Stimulated activated naive CD4-positive, alpha-beta T cell treated with Interleukin-2 at 50 U/mL for 16 hours (primary cell): Measurements from ENCODE around the gene TRIM40.
"Not testable (repeated sequence)": the region's sequence is repeated elsewhere in the genome, so short reads cannot be mapped to it uniquely, and the experiment has no call there.

Experiments used
- DNase-seq: peaks from one replicate; lab custom pipeline; 2025; lab: John Stamatoyannopoulos, UW

TRIM40 gene

DNA sequence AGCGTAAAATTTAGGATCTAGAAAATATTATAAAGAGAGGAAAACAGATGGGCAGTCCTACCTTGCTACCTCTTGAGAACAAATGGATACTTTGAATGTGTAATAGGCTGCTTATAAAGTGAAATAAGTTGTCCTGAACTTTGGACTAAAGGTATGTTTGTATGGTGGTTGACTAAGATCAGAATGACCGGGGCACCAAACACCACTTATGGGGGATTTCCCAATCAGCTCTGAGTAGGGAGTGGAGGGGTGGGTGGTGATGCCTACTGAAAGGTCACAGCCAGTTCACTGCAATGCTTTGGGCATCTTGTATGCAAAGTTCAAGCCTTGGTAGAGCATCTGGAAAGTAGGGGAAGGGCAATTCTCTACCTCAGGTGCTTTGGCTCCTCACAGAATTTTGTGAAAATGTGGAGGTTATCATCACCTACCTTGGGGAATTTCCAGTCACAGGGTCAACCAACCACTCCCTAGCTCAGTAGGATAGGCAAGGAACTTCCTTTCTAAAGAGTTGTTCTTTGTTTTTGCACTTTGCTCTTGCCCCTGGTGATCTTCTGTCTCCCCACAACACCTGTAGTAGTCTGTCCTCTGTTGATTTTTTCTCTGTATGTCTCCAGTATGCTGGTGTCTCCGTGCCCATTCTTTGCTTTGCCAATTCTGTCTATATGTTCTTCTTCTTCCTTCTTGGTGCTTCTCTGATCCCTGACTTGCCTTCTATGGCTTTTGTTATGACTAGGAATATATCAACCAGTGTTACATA, 22.8 kb upstream of the TRIM40 start, which contains the start of gene TRIM31:
Gene TRIM31 (minus strand): TSS at position 88 of the 757 bp plus-strand sequence. CDS start 285 bp downstream, outside the sequence.
- DNase-seq: no peak

DNA sequence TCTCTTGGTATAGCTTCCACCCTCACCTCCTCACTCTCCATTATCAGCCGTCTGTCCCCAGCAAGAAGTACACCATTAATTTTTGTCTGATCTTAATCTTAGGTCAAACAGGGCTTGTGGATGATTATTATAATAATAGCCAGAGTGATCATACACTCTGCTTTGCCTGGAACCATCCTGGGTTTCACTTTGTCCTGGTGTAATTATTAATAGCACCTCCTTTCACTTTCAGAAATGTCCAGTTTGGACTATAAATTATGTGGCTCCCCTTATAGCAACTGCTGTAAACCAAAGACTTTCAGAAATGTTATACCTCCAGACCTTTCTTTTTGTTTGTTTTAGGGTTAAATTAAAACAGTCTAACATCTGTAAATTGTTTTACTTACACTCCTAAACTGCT, 22.1 kb upstream of the TRIM40 start:
- no peak for DNase-seq

DNA sequence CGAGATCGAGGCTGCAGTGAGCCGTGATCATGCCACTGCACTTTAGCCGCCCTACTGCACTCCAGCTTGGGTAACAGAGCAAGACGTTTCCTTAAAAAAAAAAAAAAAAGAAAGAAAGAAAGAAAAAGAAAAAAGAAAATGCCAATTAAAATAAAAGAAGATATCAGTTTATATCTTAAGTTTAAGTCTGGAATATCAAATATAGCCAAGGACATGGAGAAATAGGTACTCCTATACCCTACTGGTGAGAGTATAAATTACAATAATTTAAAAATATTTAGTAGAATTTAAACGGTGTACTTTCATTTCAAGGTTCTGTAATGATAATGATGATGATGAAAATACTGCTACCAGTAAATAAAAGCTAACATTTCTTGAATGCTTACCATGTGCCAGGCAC, 19.2 kb upstream of the TRIM40 start:
- no peak for DNase-seq

DNA sequence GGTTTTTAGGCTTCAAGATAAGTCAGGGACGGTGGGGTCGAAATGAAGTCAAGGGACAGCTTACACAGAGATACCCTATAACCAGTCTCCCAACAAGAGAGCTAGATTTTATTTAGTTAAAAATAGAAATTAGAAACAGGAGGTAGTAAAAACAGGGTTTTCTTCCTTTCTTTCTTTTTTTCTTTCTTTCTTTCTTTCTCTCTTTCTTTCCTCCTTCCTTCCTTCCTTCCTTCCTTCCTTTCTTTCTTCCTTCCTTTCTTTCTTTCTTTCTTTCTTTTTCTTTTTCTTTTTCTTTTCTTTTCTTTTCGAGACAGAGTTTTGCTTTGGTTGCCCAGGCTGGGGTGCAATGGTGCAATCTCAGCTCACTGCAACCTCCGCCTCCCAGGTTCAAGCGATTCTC, 17.2 kb upstream of the TRIM40 start:
- not testable (repeated sequence) for DNase-seq

DNA sequence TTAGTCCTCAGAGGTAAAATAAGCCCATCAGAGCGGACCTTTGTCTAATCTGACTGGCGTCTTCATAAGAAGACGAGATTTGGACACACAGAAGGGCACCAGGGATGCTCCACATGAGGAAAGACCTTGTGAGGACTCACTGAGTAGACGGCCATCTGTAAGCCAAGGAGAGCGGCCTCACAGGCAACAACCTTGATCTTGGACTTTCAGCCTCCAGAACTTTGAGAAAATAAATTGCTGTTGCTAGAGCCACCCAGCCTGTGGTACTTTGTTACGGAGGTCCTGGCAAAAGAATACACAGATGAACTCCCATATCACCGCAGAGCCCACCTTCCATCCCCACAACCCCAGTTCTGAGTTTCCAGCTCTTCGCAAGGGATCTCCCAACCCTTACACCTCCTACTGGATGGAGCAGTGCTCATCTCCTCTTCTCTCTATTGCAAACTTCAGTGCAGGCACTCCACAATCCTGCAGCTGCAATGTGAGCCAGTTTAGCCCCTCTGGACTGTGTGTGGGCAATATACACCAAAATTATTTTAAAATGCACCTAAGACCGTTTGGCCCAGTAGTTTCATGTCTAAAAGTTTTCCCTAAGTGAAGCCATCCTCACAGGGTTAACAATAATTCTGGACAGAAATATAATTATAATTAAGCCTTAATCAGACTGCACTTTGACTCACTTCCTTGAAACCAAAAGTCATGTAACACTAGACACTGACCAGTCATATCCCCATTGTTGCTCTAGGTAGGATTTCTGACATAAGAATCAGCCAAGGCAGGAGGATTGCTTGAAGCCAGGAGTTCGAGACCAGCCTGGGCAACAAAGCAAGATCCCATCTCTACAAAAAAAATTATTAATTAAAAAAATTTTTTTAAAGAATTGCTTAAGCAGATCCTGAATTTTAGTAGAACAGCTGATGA, 14.2 kb upstream of the TRIM40 start:
- DNase-seq: no peak

DNA sequence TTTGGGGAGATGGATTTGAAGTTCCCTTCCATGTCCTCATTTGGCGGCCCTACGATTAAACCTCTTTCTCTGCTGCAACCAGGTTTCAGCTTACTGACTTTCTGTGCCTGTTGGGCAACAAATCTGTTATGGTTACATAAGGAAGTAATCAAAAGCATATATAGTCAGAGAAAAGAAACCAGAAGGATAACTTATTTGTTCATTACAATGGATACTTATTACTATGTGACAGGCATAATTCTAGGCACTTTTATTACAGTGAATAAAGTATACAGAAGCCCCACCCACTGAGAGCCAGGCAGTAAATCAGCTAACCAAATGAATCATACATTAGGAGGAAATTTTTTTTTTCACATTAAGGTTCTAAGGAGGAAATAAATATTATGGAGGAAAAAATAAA, 13.4 kb upstream of the TRIM40 start:
- no peak for DNase-seq

DNA sequence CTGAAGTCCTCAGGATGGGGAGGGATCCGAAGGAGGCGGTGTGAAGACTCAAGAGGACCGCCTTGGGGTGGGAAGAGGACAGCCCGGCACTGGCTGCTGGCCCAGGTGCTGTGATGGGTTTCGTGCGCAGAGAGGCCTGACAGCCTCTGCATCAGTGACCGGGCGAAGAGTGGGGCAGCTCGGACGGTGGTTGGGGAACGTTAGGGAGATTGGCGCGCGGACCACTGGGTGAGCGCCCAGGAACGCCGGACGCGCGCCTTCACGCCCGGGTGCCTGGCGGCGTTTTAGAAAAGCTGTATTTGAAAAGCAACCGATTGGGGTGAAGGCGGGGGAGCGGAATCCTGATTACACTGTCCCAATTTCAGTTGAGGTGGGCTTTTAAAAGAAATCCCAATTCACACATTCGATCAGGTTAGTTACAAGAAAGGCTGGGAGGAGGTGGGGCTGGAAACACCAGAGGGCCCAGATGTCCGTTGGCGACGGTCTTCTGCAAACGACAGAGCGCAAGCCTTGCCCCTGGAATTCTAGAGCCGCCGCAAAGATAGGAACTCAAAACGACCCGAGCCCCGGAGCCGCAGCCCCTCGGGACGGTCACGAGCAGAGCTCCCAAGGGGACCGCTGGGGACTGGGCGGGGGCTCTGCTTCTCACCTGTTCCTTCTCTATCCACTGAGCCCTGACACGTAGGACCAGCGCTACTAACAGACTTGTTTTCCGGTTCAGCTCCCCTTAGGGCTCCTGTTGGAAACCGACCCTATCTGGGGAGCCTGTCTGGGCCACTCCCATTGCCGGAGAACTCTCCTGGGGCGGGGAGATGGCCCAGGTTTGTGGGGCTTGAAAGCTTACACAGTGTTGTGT, 8.5 kb upstream of the TRIM40 start:
- DNase-seq: no peak

DNA sequence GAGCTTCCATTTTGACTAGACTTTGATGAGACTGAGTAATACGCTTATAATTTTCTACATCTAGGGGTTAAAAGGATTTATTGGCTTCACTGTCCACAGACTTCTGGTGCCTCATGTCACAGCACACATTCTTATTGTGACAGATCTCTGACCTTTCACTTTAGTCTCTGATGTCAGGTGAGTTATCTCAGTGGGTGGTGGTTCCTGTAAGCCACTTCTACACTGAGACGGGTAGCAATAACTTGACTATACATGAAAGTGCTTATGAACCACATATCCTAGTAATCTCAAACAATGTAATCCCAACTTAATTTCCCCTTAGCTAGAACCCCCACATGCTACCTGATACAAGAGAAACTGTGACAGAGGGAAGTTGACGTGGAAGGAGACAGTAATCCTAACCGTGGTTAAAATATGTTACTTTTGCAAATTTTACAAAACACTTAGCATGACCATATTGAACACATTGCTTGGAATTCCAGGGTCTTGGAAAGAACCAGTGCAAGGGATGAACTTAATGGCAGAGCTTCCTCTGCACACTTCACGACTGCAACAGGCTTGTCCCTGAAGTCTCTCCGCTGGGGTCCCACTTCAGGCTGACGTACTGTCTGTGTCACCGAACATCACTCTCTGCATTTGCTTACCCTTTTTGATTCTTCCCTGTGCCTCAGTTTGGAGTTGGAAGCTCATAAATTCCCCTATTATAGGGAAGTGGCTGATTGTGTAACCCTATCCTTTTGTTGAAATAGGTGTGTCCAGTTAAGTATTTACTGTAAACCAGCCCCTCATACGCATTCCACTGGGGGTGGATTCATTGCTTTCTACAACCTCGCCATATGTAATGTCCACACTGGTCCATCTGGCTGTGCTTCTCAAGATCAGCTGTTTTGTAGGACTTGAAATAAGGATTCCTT, 6.4 kb upstream of the TRIM40 start:
- DNase-seq: no peak

DNA sequence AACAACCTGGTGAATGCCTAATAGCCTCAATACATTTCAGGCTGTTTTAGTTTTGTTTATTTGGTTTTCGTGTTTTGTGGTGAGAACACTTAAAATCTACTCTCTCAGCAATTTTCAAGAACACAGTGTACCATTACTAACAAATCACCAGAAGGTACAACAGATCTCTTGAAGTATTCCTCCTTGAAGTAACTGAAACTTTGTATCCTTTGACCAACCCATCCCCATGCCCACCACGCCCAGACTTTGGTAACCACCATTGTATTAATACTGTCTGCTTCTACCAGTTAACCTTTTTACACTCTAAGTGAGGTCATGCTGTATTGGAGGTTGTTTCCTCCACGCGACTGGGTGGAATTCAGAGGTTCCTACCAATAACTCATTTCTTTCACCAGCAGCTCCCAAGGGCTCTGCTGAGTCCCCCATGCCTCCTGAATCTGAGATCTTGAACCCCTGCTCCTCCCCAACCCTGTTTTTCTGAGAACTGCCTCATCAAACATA, 5.7 kb upstream of the TRIM40 start:
- no peak for DNase-seq

DNA sequence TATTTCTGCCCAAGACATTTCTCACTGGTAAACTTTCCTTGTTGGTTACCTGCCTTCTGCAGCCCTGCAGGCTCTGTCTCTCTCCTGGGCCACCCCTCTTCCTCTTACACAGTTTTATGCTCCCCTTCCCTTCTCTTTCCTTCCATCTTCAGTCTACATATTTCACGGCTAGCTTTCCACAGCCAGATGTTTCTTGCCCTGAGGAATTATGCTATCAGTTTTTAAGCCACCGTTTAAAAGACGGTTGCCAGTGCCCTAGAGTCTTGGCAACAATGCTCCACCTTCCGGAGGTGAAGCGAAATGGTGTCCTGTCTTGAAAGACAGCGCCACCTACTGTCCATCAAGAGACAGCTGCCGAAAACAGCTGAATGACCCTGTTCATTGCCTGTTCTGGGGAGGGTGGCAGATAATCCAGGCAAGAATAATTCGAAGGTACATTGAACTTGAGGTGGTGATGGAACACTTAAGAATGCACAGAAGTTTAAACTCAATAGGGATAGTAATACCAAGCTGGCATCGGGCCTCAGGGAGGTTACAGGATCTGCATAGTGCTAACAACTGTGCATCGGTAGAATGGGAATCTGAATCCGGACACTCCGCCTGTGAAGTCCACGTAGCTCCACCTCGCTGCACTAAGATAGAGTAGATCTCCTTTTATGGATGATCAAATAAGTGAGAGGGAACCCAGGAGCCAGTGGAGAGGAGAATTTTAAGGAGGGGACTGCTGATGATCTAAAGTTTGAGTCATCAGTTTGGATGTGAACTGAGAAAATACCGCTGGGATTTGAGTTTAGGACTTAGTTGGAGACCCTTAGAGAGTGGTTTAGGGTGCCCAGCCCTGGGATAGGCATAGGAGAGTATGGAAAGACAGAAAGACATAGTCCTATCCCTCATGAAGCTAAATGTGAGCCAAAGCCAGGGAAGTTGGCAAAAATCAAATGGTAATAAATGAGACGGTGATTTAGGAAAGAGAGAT, 4.8 kb upstream of the TRIM40 start:
- peak; percentile 69 for DNase-seq

DNA sequence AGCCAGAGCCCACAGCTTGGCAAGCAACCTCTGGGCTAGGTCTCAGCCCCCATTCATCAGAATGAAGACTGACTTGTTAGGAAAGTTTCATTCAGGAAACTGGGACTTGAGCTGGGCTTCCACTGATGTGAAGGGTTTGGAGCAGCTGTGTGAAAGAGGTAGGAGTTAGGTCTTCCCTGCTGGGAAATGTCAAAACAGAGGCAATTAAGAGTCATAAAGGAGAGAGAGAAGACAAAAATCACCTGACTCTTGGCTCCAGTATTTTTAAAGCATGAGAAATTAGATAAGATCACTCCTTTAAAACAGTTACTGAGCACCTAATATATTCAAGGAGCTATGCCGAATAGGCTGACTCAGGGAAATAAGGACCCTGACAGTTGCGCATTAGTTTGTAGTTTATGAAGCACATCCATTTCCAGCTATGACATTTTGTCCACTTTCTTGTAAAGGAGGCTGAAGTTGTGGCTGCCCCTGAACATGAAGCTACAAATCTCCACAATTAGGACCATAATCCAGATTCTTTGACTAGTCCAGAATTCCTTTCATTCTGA, 3.9 kb upstream of the TRIM40 start:
- no peak for DNase-seq

DNA sequence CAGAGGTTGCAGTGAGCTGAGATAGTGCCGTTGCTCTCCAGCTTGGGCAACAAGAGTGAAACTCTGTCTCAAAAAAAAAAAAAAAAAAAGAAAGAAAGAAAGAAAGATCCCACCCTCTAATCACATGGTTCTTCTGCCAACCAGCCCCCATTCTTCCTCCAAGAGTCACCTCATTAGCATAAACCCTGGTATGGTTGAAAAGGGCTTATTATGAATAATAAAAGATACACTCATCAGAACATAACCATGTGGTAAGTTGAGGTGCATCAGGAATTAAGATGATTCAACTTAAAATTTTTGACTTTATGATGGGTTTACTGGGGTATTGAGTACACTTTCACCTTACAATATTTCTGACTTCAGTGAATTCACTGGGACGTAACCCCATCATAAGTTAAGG, 793 bp upstream of the TRIM40 start:
- DNase-seq: no peak

DNA sequence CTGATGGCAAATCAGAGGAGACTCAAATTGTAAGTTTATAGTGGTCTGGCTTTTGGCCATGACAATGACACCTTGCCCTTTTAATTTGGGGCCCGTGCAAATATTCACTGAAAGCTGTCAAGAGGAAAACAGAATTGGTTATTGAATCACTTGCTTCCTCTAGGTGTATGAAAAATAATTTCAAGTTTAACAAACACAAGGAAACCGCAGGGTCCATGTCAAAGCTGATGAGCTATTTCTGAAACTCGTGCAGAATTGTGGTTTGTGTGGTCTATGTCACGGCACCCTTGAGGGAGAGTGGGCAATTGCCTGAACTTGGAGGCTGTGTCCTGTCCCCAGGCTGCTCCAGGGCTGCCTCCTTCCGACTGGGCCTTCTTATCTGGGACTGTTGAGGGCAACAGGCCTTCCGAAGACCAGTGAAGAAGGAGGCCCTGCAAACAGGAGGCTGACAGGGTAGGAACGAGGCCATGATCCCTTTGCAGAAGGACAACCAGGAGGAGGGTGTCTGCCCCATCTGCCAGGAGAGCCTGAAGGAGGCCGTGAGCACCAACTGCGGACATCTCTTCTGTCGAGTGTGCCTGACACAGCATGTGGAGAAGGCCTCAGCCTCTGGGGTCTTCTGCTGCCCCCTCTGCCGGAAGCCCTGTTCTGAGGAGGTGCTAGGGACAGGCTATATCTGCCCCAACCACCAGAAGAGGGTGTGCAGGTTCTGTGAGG, 788 bp downstream of the TRIM40 start:
- no peak for DNase-seq

DNA sequence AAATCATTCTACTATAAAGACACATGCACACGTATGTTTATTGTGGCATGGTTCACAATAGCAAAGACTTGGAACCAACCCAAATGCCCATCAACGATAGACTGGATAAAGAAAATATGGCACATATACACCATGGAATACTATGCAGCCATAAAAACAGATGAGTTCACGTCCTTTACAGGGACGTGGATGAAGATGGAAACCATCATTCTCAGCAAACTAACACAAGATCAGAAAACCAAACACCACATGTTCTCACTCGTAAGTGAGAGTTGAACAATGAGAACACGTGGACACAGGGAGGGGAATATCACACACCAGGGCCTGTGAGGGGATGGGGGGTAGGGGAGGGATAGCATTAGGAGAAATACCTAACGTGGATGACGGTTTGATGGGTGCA, 4.3 kb downstream of the TRIM40 start:
- not testable (repeated sequence) for DNase-seq

DNA sequence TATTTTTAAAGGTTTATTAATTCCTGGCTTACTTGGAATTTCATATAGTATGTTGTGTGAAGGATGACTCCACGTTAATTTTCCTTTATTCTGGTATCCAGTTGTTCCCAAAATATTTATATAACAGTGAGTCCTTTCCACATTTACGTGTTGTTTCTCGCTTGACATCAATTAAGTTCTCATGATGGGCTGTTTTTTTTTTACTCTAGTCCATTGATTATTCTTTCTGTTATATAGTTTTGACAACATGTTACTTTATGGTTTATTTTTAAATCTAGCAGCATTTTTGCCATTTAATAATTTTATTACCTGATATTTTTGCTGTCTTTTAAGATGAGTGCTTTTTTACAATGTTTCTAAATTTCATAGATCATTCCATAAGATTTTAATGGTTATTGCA, 6.7 kb downstream of the TRIM40 start:
- DNase-seq: no peak

DNA sequence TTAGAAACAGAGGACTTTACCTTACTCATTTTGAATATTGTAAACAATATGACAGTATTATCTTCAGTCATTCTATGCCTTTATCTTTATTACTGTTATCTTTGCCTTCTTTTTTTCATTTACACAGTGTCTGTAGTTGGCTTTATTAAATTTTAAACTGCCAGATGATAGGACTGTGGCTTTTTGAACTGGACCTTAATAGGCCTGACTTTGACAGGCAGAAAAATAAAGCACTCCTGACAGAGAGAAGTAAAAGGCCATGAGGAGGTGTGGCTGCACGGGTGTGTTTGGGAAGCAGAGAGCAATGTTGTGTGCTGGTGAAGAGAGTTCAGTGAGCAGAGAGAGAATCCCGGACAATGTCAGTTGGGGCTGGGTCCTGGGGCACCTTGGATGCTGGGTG, 7.8 kb downstream of the TRIM40 start:
- no peak for DNase-seq

DNA sequence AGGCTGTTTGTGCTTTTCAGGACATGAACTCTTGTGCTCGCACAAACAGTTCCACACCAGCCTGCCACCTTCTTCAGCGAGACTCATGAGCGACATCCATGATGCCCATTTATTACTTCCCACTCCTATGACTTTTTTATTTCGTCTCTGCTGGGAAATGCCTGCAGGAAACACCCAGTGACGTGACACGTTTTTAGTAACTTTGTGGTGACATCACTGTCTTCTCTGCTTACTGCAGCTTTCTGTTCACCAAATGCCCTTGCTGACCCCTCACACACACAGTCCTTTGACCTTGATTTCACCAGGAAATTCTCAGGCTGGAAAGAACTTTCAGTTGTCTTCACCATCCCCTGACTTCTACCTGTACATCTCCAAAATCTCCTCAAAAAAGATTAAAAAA, 8.9 kb downstream of the TRIM40 start:
- no peak for DNase-seq

DNA sequence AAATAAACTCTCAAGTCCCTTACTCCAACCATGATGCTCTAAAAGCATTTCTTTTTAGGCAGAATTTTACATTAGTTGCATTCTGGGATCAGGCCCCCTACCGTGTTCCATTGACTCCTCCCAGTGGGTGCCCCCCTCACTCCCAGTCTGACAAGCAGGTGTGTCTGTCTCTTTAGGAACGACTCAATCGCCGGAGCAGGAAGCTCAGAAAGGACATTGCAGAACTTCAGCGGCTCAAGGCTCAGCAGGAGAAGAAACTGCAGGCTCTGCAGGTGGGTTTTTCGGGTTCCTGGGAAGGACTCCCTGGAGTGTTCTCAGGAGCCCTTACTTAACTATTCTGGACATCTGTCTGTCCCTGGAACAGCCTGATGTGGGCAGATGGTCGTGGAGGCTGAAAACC, 9.9 kb downstream of the TRIM40 start:
- no peak for DNase-seq

DNA sequence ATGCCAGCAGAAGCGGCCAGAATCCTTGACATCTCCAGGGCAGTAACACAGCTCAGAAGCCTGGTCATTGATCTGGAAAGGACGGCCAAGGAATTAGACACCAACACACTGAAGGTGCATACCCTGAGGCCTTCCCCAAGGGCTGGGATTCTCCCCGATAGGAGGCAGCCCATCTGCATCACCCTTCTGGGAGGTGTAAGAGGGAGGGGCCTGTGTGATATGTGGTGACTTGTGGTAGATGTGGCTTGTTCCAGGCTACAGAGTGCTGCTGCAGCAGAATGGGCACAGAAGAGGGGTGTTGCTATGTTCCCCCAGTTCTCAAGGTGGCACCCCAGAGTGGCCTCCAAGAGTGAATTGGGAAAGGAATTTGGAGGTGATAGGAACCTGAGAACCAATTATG, 11.2 kb downstream of the TRIM40 start:
- no peak for DNase-seq
